ENCODE data around the gene GUSB.
"Not testable (repeated sequence)": the region's sequence is repeated elsewhere in the genome, so short reads cannot be mapped to it uniquely, and the experiment has no call there.

DNA sequence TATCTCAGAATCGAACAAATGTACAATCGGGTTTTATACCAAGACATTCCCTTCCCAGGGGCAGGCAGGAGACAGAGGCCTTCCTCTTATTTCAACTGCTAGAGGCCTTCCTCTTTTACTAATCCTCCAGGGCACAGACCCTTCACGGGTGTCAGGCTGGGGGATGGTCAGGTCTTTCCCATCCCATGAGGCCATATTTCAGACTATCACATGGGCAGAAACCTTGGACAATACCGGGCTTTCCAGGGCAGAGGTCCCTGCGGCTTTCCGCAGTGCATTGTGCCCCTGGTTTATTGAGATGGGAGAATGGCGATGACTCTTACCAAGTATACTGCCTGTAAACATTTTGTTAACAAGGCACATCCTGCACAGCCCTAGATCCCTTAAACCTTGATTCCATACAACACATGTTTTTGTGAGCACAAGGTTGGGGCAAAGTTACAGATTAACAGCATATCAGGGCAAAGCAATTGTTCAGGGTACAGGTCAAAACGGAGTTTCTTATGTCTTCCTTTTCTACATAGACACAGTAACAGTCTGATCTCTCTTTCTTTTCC lies 23.2 kb upstream of the GUSB start:
- not testable (repeated sequence) for TF ChIP-seq MEF2D (tag; conservative IDR thresholded peaks at IDR 0.05; ENCODE audit: low read depth); RFX5 (IDR thresholded peaks at IDR 0.05; ENCODE audit: low read depth, low read length); SMARCC2 (IDR thresholded peaks at IDR 0.05; ENCODE audit: low read depth); NBN (IDR thresholded peaks at IDR 0.05; ENCODE audit: low read depth); KDM1A (IDR thresholded peaks at IDR 0.05)

Data from K562 (cell line).